HepG2 (cell line): ENCODE data around the gene PCGF3. TPM values are rescaled to one million over a fixed set of nuclear protein-coding genes. Genes with fewer than 3 reads are reported as not detected.

Experiments
- ATAC-seq: fragments of 200-7000 bp; cut with Tn5 transposase; 3 replicates; pipeline ENCODE4 v1.9.1; 2020; ENCODE audit warnings: mild to moderate bottlenecking, moderate library complexity
- BruUV-seq: library from RNA; stranded (reverse); fragments of 400-500 nt; replicated peaks from 2 replicates; lab custom pipeline; 2021; lab: Mats Ljungman, UMichigan
- CTCF ChIA-PET: fragments of 300-600 bp; formaldehyde crosslinking; extraction: SDS; loops from one replicate; lab custom pipeline; 2021; ENCODE audit warnings: low total read pairs, inconsistent platforms, low intra/inter-chr PET ratio; lab: Yijun Ruan, JAX
- POLR2A ChIA-PET: fragments of 350-600 bp; sonication (Branson Sonifier 250); formaldehyde crosslinking; loops from one replicate; lab custom pipeline; 2020; ENCODE audit warnings: antibody characterized with exemption, inconsistent platforms; lab: Yijun Ruan, JAX
- DNase-seq: peaks from one replicate; pipeline ENCODE4 v3.0.0-alpha.2; 2015; ENCODE audit warnings: low spot score
- FAIRE-seq: peaks from 3 replicates; lab custom pipeline; 2011; peaks lifted over from hg19 to GRCh38; lab: Jason Lieb, UNC
- H2AFZ ChIP-seq: one replicate; pipeline ENCODE4 v1.6.1; 2011; ENCODE audit warnings: low read length, inconsistent platforms
- H3K27ac ChIP-seq: fragments of 300-600 bp; 3 replicates; pipeline ENCODE4 v1.8.0; 2011; ENCODE audit warnings: mixed run types, mild to moderate bottlenecking, mixed read lengths, low read length, inconsistent platforms; ENCODE audit not compliant: insufficient read depth; ENCODE audit errors: extremely low read length
- H3K27me3 ChIP-seq, 2 experiments: fragments of 200-600 bp in 1 of 2; 2 replicates in 1 of 2; 3 replicates in 1 of 2; pipeline versions ENCODE4 v1.6.0 to v1.8.0; 2011; ENCODE audit warnings: low read length in 2 of 2, mild to moderate bottlenecking in 2 of 2, moderate library complexity in 2 of 2, inconsistent platforms in 1 of 2; ENCODE audit not compliant: insufficient read depth in 2 of 2, control insufficient read depth in 1 of 2
- H3K36me3 ChIP-seq, 2 experiments: fragments of 200-600 bp in 1 of 2; replicated peaks in 1 of 2; 2 replicates in 1 of 2; 3 replicates in 1 of 2; pipeline versions ENCODE4 v1.5.1 to v1.8.0; 2011; ENCODE audit warnings: low read length in 2 of 2, inconsistent platforms in 1 of 2; ENCODE audit not compliant: insufficient read depth in 2 of 2, control insufficient read depth in 1 of 2
- H3K4me1 ChIP-seq: 2 replicates; pipeline ENCODE4 v1.5.1; 2012; ENCODE audit warnings: low read length, inconsistent platforms; ENCODE audit not compliant: insufficient read depth
- H3K4me2 ChIP-seq: 2 replicates; pipeline ENCODE4 v1.6.0; 2011; ENCODE audit warnings: low read depth, low read length, inconsistent platforms
- H3K4me3 ChIP-seq, 3 experiments: fragments of 200-600 bp in 1 of 3; sonication (generic), shearing (Covaris generic) in 1 of 3; replicated peaks in 1 of 3; 2 replicates each; pipeline ENCODE4 v1.5.1; 2011 to 2016; ENCODE audit warnings: low read length in 3 of 3, inconsistent platforms in 2 of 3, low read depth in 2 of 3, mild to moderate bottlenecking in 2 of 3, control low read depth in 1 of 3, mixed read lengths in 1 of 3; ENCODE audit not compliant: insufficient read depth in 1 of 3
- H3K79me2 ChIP-seq: one replicate; pipeline ENCODE4 v1.6.1; 2011; ENCODE audit warnings: low read length, inconsistent platforms; ENCODE audit not compliant: insufficient read depth
- H3K9ac ChIP-seq: 2 replicates; pipeline ENCODE4 v1.6.0; 2011; ENCODE audit warnings: mild to moderate bottlenecking, low read depth, low read length, inconsistent platforms; ENCODE audit not compliant: insufficient read depth
- H3K9me3 ChIP-seq: 2 replicates; pipeline ENCODE4 v1.5.1; 2012; ENCODE audit warnings: mild to moderate bottlenecking, low read length
- H4K20me1 ChIP-seq: 2 replicates; pipeline ENCODE4 v1.6.0; 2011; ENCODE audit warnings: inconsistent platforms, mild to moderate bottlenecking, low read length, moderate library complexity; ENCODE audit not compliant: insufficient read depth
- ZMYM3 ChIP-seq: sonication (generic); formaldehyde crosslinking; IDR thresholded peaks from 2 replicates; pipeline ENCODE4 v1.5.1; 2020; ENCODE audit warnings: mild to moderate bottlenecking, missing genetic modification reagents
- ZNF10 ChIP-seq: sonication (generic); formaldehyde crosslinking; IDR thresholded peaks from 2 replicates; pipeline ENCODE4 v1.4.0; 2020; ENCODE audit warnings: mild to moderate bottlenecking, low read depth, missing genetic modification reagents, borderline replicate concordance
- ZNF263 ChIP-seq: sonication (generic); formaldehyde crosslinking; IDR thresholded peaks from 2 replicates; pipeline ENCODE4 v1.4.0; 2020; ENCODE audit warnings: missing genetic modification reagents
- WGBS: methylation state at CpG from one replicate; pipeline ENCODE4 v1.1.6; 2017; ENCODE audit warnings: low lambda C conversion rate; 5-methylcytosine and 5-hydroxymethylcytosine counted together
- in situ Hi-C: cut with HindIII; loops from 2 replicates; pipeline ENCODE4 v1.10.0; 2017; ENCODE audit warnings: low pct_unique_long_range_greater_than_20kb; ENCODE audit not compliant: extremely low pct_ligation_motif_present
- intact Hi-C: fragments of 100-400 bp; cut with micrococcal nuclease; formaldehyde crosslinking; loops from one replicate; pipeline ENCODE4 v1.10.0; 2022; ENCODE audit not compliant: unreplicated experiment
- polyA plus RNA-seq, 8 experiments: library from polyadenylated mRNA; depleted of rRNA in 3 of 8; stranded (reverse) in 7 of 8; unstranded in 1 of 8; fragments of >200 nt; fragmentation: Illumina TruSeq in 4 of 8; extraction: Trizol in 4 of 8; gene quantifications; 2 replicates each; pipeline versions ENCODE4 v1.2.1 to v1.2.3, GENCODE V29; 2011 to 2016; ENCODE audit warnings: low read depth in 4 of 8, missing spikeins in 1 of 8, mixed read lengths in 1 of 8; ENCODE audit not compliant: insufficient read depth in 1 of 8
- total RNA-seq, 5 experiments: library from RNA; depleted of rRNA; stranded (reverse); fragments of >200 nt; fragmentation: Illumina TruSeq; extraction: Trizol; gene quantifications; 2 replicates each; pipeline ENCODE4 v1.2.3, GENCODE V29; 2016; ENCODE audit warnings: low read depth in 1 of 5

Gene PCGF3
- total and polyA plus RNA-seq, 2 of the 13 experiments (the other 11 are each of a cell fraction or from before 2014, with no cell fraction given): 28.6 to 66.2 TPM

GRCh38 chr4:819401-820229 is 114.0 kb downstream of the PCGF3 start:
- FAIRE-seq (no peak), ATAC-seq (no peak), DNase-seq (no peak)
- CTCF ChIA-PET: no interaction called here
- peaks cover 2% of the 10 kb centered on the region; the same call in 1 of the 2 replicates for H4K20me1 ChIP-seq
- WGBS: 55% methylated on average over 17 of the region's 20 CpGs
- no peaks in the 10 kb centered on the region for H3K9me3 ChIP-seq
- H3K79me2 ChIP-seq: no peaks in the 10 kb centered on the region
- H3K36me3 ChIP-seq: no peaks in the 10 kb centered on the region
- no peak overlapping the region for H3K4me2 ChIP-seq
- peaks cover 25% of the 10 kb centered on the region for H3K4me1 ChIP-seq
- no peak overlapping the region for H3K9ac ChIP-seq
- intact Hi-C loops: no loop called here
- POLR2A ChIA-PET: interaction anchor here (1.0 kb wide), 1 partner anchor 38 kb away, joined by 5 read pairs; no protein-coding TSS in a partner anchor
- BruUV-seq: no TSS peak
- H3K4me3 ChIP-seq: no peak overlapping the region
- TF ChIP-seq ZNF263 (CRISPR knock-in tag) (peak; percentile 87), ZNF10 (CRISPR knock-in tag) (no peak), ZMYM3 (peak; percentile 51; the same call in 1 of the 2 replicates)
- no peak overlapping the region for H2AFZ ChIP-seq
- peaks cover 1 to 69% of the 10 kb centered on the region in 2 experiments; a peak in 4 of 5 replicates for H3K27me3 ChIP-seq
- H3K27ac ChIP-seq: no peak overlapping the region
- in situ Hi-C loops: loop anchor here (10.0 kb wide), 1 partner anchor 165 kb away; the partner anchor contains the start of gene IDUA

Other genes with a start within 250 kb of the PCGF3 start
- 22.1 and 30.8 TPM in 2 replicates for gene ZNF721, start 206.7 kb upstream of the PCGF3 start, total RNA-seq (2016; rRNA removed; fragmentation: Illumina TruSeq; extraction: Trizol)
- gene ZNF721, start 206.7 kb upstream of the PCGF3 start, polyA plus RNA-seq (2011; rRNA removed): 7.3 and 8.5 TPM in 2 replicates
- 15.2 and 34.4 TPM in 2 replicates for gene PIGG, start 206.6 kb upstream of the PCGF3 start, total RNA-seq (2016; rRNA removed; fragmentation: Illumina TruSeq; extraction: Trizol)
- 48.9 and 49.7 TPM in 2 replicates for gene PIGG, start 206.6 kb upstream of the PCGF3 start, polyA plus RNA-seq (2011; rRNA removed)
- not detected in 2 replicates for gene TMEM271, start 129.5 kb upstream of the PCGF3 start, total RNA-seq (2016; rRNA removed; fragmentation: Illumina TruSeq; extraction: Trizol)
- not detected in 2 replicates for gene TMEM271, start 129.5 kb upstream of the PCGF3 start, polyA plus RNA-seq (2011; rRNA removed)
- 0.38 TPM in 1 of 2 replicates, not detected in the other for gene PDE6B, start 80.3 kb upstream of the PCGF3 start, total RNA-seq (2016; rRNA removed; fragmentation: Illumina TruSeq; extraction: Trizol)
- gene PDE6B, start 80.3 kb upstream of the PCGF3 start, polyA plus RNA-seq (2011; rRNA removed): 0.38 and 0.40 TPM in 2 replicates
- 753 and 1,048 TPM in 2 replicates for gene ATP5ME, start 31.6 kb upstream of the PCGF3 start, total RNA-seq (2016; rRNA removed; fragmentation: Illumina TruSeq; extraction: Trizol)
- 301 and 305 TPM in 2 replicates for gene ATP5ME, start 31.6 kb upstream of the PCGF3 start, polyA plus RNA-seq (2011; rRNA removed)
- 11.0 and 16.0 TPM in 2 replicates for gene MYL5, start 31.3 kb upstream of the PCGF3 start, total RNA-seq (2016; rRNA removed; fragmentation: Illumina TruSeq; extraction: Trizol)
- gene MYL5, start 31.3 kb upstream of the PCGF3 start, polyA plus RNA-seq (2011; rRNA removed): 6.5 and 11.5 TPM in 2 replicates
- gene SLC49A3, start 16.7 kb upstream of the PCGF3 start, total RNA-seq (2016; rRNA removed; fragmentation: Illumina TruSeq; extraction: Trizol): 0.07 TPM in 1 of 2 replicates, not detected in the other
- 0.17 and 0.22 TPM in 2 replicates for gene SLC49A3, start 16.7 kb upstream of the PCGF3 start, polyA plus RNA-seq (2011; rRNA removed)
- gene CPLX1, start 120.3 kb downstream of the PCGF3 start, total RNA-seq (2016; rRNA removed; fragmentation: Illumina TruSeq; extraction: Trizol): 0.18 and 0.36 TPM in 2 replicates
- 0.18 and 0.57 TPM in 2 replicates for gene CPLX1, start 120.3 kb downstream of the PCGF3 start, polyA plus RNA-seq (2011; rRNA removed)
- 28.0 and 44.3 TPM in 2 replicates for gene GAK, start 226.5 kb downstream of the PCGF3 start, total RNA-seq (2016; rRNA removed; fragmentation: Illumina TruSeq; extraction: Trizol)
- 17.5 and 22.2 TPM in 2 replicates for gene GAK, start 226.5 kb downstream of the PCGF3 start, polyA plus RNA-seq (2011; rRNA removed)
- 1.6 and 5.1 TPM in 2 replicates for gene TMEM175, start 226.6 kb downstream of the PCGF3 start, total RNA-seq (2016; rRNA removed; fragmentation: Illumina TruSeq; extraction: Trizol)
- 9.9 and 20.1 TPM in 2 replicates for gene TMEM175, start 226.6 kb downstream of the PCGF3 start, polyA plus RNA-seq (2011; rRNA removed)